HL-60 (cell line): Measurements from ENCODE around the gene BANF2.

Experiments
- GABPA ChIP-seq: IDR thresholded peaks from 2 replicates; pipeline ENCODE4 v1.6.1; 2012; ENCODE audit warnings: low read depth
- POLR2AphosphoS5 ChIP-seq: IDR thresholded peaks from 2 replicates; pipeline ENCODE4 v1.6.1; 2012; ENCODE audit warnings: low read depth
- SPI1 ChIP-seq: IDR thresholded peaks from 2 replicates; pipeline ENCODE4 v1.6.1; 2012; ENCODE audit warnings: low read depth, mild to moderate bottlenecking, borderline replicate concordance
- TF ChIP-seq, protein P1 (sequence below): IDR thresholded peaks from one replicate; pipeline ENCODE4 v1.5.1; 2011; ENCODE audit warnings: low read length, control low read depth, inconsistent platforms; ENCODE audit not compliant: insufficient read depth
- TF ChIP-seq, protein P2 (sequence below): IDR thresholded peaks from 2 replicates; pipeline ENCODE4 v1.6.1; 2012; ENCODE audit warnings: low read depth; ENCODE audit not compliant: insufficient replicate concordance

DNA sequence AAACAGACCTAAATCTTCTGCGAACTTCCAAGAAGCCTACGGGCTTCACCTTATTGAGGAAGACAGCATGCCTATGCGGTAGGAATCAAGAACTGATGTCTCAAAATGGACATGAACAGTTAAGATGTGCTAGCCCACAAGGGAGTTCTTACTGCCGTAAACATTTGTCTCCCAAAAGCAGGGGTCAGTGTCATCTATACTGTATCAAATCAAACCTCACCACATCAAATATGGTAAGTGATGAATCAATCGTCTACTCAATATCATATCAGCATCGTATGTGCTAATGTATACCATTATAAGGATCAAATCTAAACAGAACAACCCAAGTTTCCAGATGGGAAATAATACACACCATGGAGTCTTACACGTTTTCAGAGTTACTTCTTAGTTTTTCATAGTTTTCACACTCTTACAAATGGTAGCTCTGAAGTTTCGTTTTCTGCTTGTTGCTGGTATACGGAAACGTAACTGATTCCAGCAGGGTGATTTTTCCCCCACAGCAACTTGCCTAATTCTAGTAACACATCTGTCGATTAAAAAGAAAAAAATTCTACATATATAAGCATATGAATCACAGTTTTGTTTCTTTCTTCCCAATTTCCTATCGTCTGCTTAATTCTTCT is 30.3 kb upstream of the BANF2 start:
- TF ChIP-seq, protein P1, sequence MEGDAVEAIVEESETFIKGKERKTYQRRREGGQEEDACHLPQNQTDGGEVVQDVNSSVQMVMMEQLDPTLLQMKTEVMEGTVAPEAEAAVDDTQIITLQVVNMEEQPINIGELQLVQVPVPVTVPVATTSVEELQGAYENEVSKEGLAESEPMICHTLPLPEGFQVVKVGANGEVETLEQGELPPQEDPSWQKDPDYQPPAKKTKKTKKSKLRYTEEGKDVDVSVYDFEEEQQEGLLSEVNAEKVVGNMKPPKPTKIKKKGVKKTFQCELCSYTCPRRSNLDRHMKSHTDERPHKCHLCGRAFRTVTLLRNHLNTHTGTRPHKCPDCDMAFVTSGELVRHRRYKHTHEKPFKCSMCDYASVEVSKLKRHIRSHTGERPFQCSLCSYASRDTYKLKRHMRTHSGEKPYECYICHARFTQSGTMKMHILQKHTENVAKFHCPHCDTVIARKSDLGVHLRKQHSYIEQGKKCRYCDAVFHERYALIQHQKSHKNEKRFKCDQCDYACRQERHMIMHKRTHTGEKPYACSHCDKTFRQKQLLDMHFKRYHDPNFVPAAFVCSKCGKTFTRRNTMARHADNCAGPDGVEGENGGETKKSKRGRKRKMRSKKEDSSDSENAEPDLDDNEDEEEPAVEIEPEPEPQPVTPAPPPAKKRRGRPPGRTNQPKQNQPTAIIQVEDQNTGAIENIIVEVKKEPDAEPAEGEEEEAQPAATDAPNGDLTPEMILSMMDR = no peak
- TF ChIP-seq GABPA (no peak), POLR2AphosphoS5 (no peak), SPI1 (no peak)
- TF ChIP-seq, protein P2, sequence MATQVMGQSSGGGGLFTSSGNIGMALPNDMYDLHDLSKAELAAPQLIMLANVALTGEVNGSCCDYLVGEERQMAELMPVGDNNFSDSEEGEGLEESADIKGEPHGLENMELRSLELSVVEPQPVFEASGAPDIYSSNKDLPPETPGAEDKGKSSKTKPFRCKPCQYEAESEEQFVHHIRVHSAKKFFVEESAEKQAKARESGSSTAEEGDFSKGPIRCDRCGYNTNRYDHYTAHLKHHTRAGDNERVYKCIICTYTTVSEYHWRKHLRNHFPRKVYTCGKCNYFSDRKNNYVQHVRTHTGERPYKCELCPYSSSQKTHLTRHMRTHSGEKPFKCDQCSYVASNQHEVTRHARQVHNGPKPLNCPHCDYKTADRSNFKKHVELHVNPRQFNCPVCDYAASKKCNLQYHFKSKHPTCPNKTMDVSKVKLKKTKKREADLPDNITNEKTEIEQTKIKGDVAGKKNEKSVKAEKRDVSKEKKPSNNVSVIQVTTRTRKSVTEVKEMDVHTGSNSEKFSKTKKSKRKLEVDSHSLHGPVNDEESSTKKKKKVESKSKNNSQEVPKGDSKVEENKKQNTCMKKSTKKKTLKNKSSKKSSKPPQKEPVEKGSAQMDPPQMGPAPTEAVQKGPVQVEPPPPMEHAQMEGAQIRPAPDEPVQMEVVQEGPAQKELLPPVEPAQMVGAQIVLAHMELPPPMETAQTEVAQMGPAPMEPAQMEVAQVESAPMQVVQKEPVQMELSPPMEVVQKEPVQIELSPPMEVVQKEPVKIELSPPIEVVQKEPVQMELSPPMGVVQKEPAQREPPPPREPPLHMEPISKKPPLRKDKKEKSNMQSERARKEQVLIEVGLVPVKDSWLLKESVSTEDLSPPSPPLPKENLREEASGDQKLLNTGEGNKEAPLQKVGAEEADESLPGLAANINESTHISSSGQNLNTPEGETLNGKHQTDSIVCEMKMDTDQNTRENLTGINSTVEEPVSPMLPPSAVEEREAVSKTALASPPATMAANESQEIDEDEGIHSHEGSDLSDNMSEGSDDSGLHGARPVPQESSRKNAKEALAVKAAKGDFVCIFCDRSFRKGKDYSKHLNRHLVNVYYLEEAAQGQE = no peak
